Motor neuron (in vitro differentiated cells): ENCODE data around the gene SERPINB8. TPM values are rescaled to one million over a fixed set of nuclear protein-coding genes. Genes with fewer than 3 reads are reported as not detected.
A peak's percentile ranks its signal among the peaks of the same experiment; 100 is the strongest.

Experiments
- ATAC-seq, 8 experiments: fragments of 200-7000 bp; cut with Tn5 transposase; replicated peaks in 6 of 8; 2 replicates each; pipeline ENCODE4 v1.8.0; 2021; ENCODE audit warnings: mild to moderate bottlenecking in 8 of 8, moderate library complexity in 8 of 8
- H3K27ac ChIP-seq, 2 donors: fragments of 250-450 bp; sonication (Bioruptor Pico); 2 replicates each; pipeline ENCODE4 v1.9.0; 2021; ENCODE audit warnings: antibody characterized with exemption in 2 of 2, mild to moderate bottlenecking in 2 of 2, moderate library complexity in 1 of 2
- H3K4me1 ChIP-seq, 2 donors: fragments of 250-450 bp; sonication (Bioruptor Pico); replicated peaks in 1 of 2; 2 replicates each; pipeline ENCODE4 v1.6.1; 2021; ENCODE audit warnings: antibody characterized with exemption in 2 of 2, mild to moderate bottlenecking in 2 of 2, moderate library complexity in 1 of 2
- H3K4me3 ChIP-seq, 5 donors: fragments of 250-450 bp; sonication (Bioruptor Pico); 2 replicates each; pipeline ENCODE4 v1.9.0; 2021; ENCODE audit warnings: antibody characterized with exemption in 5 of 5, mild to moderate bottlenecking in 5 of 5, moderate library complexity in 4 of 5
- WGBS, 10 experiments: fragments of 450-650 bp; shearing (Covaris generic); methylation state at CpG; one replicate each; pipeline ENCODE4 v1.0.0; 2022; 5-methylcytosine and 5-hydroxymethylcytosine counted together
- in situ Hi-C, 9 experiments: fragments of 400-800 bp; cut with MboI; loops; one replicate each; pipeline ENCODE4 v1.15.0; 2021; ENCODE audit warnings: low sequenced_read_pairs in 9 of 9, low pct_unique_long_range_greater_than_20kb in 2 of 9; ENCODE audit not compliant: unreplicated experiment in 9 of 9
- total RNA-seq, 8 experiments: library from RNA; unstranded; fragments of 300-600 nt; gene quantifications; 2 replicates each; pipeline versions ENCODE4 v1.2.3 to v1.2.4, GENCODE V29; 2022

Gene SERPINB8
- total RNA-seq, 8 experiments from 2014 or later: 1.8 to 21.5 (median 4.4) TPM

DNA sequence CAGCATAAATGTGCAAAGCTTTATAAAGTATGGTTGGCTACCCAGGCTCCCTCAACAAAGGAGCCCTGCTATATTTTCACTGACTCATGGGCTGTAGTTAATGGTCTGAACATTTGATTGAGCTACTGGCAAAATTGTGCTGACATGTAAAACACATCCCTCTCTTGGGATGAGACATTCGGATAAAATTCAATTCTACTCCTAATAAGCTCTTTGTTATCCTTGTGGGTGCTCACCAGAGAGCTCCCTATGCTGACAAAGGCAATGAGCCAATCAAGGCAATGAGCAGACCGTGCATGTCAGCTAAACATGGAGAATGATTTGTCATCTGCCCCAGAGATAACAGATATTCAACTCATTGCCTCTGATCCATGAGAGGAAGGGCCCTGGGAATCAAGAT is 27.7 kb downstream of the SERPINB8 start:
- WGBS, 10 experiments: 17 to 100% (median 81%) methylated on average over 1 to 2 of the region's 2 CpGs; no CpG with 5 or more reads in 2 of the 10 experiments
- Histone ChIP-seq H3K4me1 (no peaks in the 10 kb centered on the region), H3K4me3 (no peak overlapping the region), H3K27ac (no peak overlapping the region)
- in situ Hi-C loops: loop anchor here in 1 of 9 experiments (25.0 kb wide), 1 partner anchor 485 kb away; no protein-coding TSS in a partner anchor
- ATAC-seq: no peak

- in situ Hi-C loops: loop anchor here in 1 of 9 experiments (25.0 kb wide), 1 partner anchor 488 kb away; no protein-coding TSS in a partner anchor
- Histone ChIP-seq H3K4me1 (no peaks in the 10 kb centered on the region), H3K27ac (no peak overlapping the region), H3K4me3 (no peak overlapping the region)
- ATAC-seq: no peak
- WGBS, 10 experiments: 50 to 83% (median 80%) methylated on average over 1 to 2 of the region's 2 CpGs; no CpG with 5 or more reads in 4 of the 10 experiments
These were observed 30.0 kb downstream of the SERPINB8 start for GRCh38 chr18:63999871-64000270.

DNA sequence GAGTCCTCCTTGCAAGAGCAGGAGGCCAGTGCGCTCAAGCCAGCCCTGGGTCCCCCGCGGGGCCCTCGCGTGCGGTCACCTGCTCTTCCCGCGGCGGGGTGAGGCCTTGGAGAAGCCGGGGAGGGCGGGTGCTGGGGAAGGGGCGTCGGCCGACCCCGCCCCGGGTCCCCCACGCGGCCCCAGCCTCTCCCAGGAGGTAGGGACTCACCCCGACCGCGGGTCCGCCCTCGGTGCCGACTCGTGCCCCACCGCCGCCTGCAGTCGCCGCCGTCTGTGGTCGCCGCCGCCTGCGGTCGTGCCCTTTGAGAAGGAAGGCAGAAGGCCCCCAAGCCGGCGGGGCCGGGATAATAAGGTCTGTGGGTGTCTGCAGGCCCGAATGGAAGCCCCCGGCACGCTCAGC is 32.7 kb downstream of the SERPINB8 start:
- H3K4me3 ChIP-seq: no peak overlapping the region
- no peak for ATAC-seq
- WGBS, 10 experiments: 40 to 100% (median 95%) methylated on average over 1 to 3 of the region's 41 CpGs; no CpG with 5 or more reads in 6 of the 10 experiments
- no peaks in the 10 kb centered on the region for H3K4me1 ChIP-seq
- in situ Hi-C loops: no loop called here
- H3K27ac ChIP-seq: no peak overlapping the region

GRCh38 chr18:64009305-64009704 is 39.4 kb downstream of the SERPINB8 start:
- Histone ChIP-seq H3K4me3 (no peak overlapping the region), H3K4me1 (no peaks in the 10 kb centered on the region), H3K27ac (no peak overlapping the region)
- 66 to 100% (median 92%) methylated on average over 1 to 3 of the region's 3 CpGs for WGBS, 10 experiments
- ATAC-seq: no peak
- in situ Hi-C loops: no loop called here

- ATAC-seq: no peak
- in situ Hi-C loops: no loop called here
- Histone ChIP-seq H3K4me1 (no peaks in the 10 kb centered on the region), H3K27ac (no peak overlapping the region), H3K4me3 (no peak overlapping the region)
- WGBS, 10 experiments: 0 to 92% (median 71%) methylated on average over 1 to 2 of the region's 2 CpGs; no CpG with 5 or more reads in 2 of the 10 experiments
These were observed 41.6 kb downstream of the SERPINB8 start for GRCh38 chr18:64011513-64011912.

DNA sequence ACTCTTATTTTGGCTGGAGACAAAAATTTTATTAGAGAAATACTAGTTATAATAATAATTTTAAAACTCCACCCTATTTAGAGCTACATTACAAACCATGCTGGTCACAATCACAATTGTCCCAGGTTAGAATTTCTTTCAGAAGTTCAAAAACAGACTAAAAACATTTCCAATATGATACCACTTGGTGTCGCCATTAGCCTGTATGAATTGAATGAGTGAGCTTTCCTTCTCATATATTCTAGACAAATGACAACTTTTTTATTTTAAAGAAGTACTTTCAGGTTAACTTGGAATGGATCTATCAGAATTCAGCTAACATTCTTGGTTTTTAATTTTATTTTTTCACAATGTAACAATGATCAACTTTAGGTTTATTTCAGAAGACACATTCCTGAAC is 48.0 kb downstream of the SERPINB8 start:
- H3K27ac ChIP-seq: no peak overlapping the region
- peak in 2 of 8 experiments; percentile 21 to 25 for ATAC-seq
- H3K4me3 ChIP-seq: no peak overlapping the region
- H3K4me1 ChIP-seq: no peaks in the 10 kb centered on the region
- WGBS, 10 experiments: 0 to 22% (median 0%) methylated on average over 1 of the region's 1 CpG
- in situ Hi-C loops: no loop called here

- no peak for ATAC-seq
- no peaks in the 10 kb centered on the region for H3K4me1 ChIP-seq
- H3K27ac ChIP-seq: no peak overlapping the region
- in situ Hi-C loops: no loop called here
- 8 to 94% (median 70%) methylated on average over 1 to 3 of the region's 3 CpGs for WGBS, 10 experiments
- H3K4me3 ChIP-seq: no peak overlapping the region
These were observed 50.3 kb downstream of the SERPINB8 start for GRCh38 chr18:64019922-64020756.

DNA sequence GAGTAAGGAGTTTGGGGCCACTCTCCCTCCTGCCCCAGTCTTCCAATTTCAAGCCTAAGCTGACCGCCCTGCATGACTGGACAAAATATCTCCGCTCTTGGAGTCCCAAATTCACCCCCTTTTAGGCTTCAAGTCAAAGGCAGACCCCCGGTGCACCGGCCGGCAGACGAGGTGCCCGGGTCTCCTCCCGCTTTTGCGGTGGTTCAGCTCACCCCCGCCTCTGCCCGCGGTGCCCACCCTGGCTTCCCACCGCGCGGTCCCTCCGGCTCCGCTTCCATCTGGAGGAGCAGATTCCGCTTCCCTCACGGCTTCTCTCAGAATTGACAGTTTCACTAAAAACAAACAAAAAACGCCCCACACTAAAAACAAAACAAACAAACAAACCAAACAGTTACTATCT is 56.5 kb downstream of the SERPINB8 start:
- H3K27ac ChIP-seq: no peak overlapping the region
- no peaks in the 10 kb centered on the region for H3K4me1 ChIP-seq
- in situ Hi-C loops: loop anchor here in 2 of 9 experiments (25.0 kb wide), 2 partner anchors 386 to 1736 kb away; partner anchors contain the start of gene CDH7 (in 1 of the 2)
- no peak overlapping the region for H3K4me3 ChIP-seq
- WGBS, 10 experiments: 40 to 100% (median 90%) methylated on average over 1 to 17 of the region's 20 CpGs; no CpG with 5 or more reads in 5 of the 10 experiments
- no peak for ATAC-seq

- in situ Hi-C loops: loop anchor here in 2 of 9 experiments (25.0 kb wide), 2 partner anchors 384 to 1734 kb away; partner anchors contain the start of gene CDH7 (in 1 of the 2)
- H3K4me1 ChIP-seq: no peaks in the 10 kb centered on the region
- 0 to 100% (median 85%) methylated on average over 1 to 3 of the region's 4 CpGs for WGBS, 10 experiments
- H3K4me3 ChIP-seq: no peak overlapping the region
- no peak for ATAC-seq
- no peak overlapping the region for H3K27ac ChIP-seq
These were observed 58.2 kb downstream of the SERPINB8 start for GRCh38 chr18:64027931-64028695.

- 0 to 100% (median 90%) methylated on average over 1 of the region's 1 CpG; no CpG with 5 or more reads in 4 of the 10 experiments for WGBS, 10 experiments
- Histone ChIP-seq H3K4me1 (no peaks in the 10 kb centered on the region), H3K4me3 (no peak overlapping the region), H3K27ac (no peak overlapping the region)
- in situ Hi-C loops: loop anchor here in 2 of 9 experiments (25.0 kb wide), 2 partner anchors 383 to 1733 kb away; partner anchors contain the start of gene CDH7 (in 1 of the 2)
- ATAC-seq: no peak
These were observed 59.2 kb downstream of the SERPINB8 start for GRCh38 chr18:64029096-64029495.

DNA sequence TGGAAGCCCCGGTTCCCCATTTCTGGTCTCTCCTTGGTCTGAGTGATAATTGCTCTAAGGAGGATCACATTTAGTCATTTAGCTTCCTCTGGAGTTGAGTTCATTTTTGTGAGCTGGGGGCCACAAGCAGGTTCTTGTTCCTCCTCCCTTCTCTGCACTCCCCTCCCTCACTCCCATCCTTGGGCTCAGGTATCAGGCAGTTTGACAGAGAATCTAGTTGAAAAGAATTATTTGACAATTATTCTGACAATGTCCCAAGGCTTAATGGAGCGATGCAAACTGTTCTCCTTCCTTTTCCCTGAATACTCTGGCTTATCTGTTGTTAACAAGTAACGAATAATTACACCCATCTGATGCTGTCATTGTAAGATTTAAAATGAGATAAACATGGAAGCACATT is 61.5 kb downstream of the SERPINB8 start:
- in situ Hi-C loops: loop anchor here in 2 of 9 experiments (25.0 kb wide), 2 partner anchors 381 to 1731 kb away; partner anchors contain the start of gene CDH7 (in 1 of the 2)
- no peak for ATAC-seq
- H3K4me1 ChIP-seq: no peaks in the 10 kb centered on the region
- H3K4me3 ChIP-seq: no peak overlapping the region
- H3K27ac ChIP-seq: no peak overlapping the region
- 0 to 100% (median 76%) methylated on average over 1 to 3 of the region's 3 CpGs; no CpG with 5 or more reads in 1 of the 10 experiments for WGBS, 10 experiments

DNA sequence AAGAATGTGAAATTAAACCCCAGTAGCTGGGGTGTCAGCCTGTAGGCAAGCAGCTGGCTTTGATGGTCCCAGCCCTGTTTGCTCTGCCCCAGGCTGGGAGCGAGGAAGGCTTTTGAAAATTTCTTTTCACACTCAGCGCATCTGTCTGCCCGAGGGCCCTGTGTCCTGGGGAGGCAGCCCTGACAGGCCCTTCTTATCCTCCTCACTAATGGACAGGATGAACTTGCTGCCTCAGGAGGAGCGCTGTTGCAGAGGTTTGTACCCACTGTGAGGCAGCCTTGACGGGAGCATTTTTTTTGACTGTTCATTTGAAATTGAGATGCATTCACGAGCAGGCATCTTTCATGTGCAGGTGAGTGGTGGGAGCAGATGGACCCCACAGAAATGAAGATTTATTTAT is 62.4 kb downstream of the SERPINB8 start:
- peak in 1 of 8 experiments; percentile 14 for ATAC-seq
- WGBS, 10 experiments: 0 to 70% (median 41%) methylated on average over 1 to 6 of the region's 6 CpGs; no CpG with 5 or more reads in 4 of the 10 experiments
- no peaks in the 10 kb centered on the region for H3K4me1 ChIP-seq
- no peak overlapping the region for H3K27ac ChIP-seq
- no peak overlapping the region for H3K4me3 ChIP-seq
- in situ Hi-C loops: loop anchor here in 2 of 9 experiments (25.0 kb wide), 2 partner anchors 380 to 1730 kb away; partner anchors contain the start of gene CDH7 (in 1 of the 2)
